HG02642 (cell line): Measurements from ENCODE around the gene SPRN.

Experiments used
- ATAC-seq: cut with Tn5 transposase; IDR thresholded peaks from one replicate; pipeline ENCODE4 v1.9.1; 2021; ENCODE audit warnings: mild to moderate bottlenecking; ENCODE audit not compliant: unreplicated experiment, poor library complexity

SPRN gene

GRCh38 chr10:133457100-133457841 is 32.8 kb upstream of the SPRN start:
- ATAC-seq = no peak

GRCh38 chr10:133456041-133456951 is 31.9 kb upstream of the SPRN start:
- no peak for ATAC-seq

GRCh38 chr10:133455611-133456031 is 31.2 kb upstream of the SPRN start:
- ATAC-seq = no peak

DNA sequence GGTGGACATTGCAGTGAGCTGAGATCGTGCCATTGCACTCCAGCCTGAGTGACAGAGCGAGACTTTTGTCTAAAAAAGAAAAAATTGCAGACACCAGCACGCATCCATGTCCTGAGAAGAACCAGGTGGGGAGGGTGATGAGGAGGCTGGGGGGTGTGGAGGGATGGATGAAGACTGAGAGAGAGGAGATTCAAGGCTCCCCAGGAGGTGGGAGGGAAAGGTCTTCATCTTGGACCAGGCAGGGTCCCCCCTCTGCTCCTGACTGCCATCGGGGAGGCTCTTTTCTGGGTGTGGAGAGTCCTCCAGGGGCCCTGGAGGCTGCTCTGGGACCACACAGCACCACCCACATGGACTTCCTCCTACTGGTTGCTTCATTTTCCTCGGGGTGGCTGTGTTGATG is 30.8 kb upstream of the SPRN start:
- ATAC-seq = no peak

DNA sequence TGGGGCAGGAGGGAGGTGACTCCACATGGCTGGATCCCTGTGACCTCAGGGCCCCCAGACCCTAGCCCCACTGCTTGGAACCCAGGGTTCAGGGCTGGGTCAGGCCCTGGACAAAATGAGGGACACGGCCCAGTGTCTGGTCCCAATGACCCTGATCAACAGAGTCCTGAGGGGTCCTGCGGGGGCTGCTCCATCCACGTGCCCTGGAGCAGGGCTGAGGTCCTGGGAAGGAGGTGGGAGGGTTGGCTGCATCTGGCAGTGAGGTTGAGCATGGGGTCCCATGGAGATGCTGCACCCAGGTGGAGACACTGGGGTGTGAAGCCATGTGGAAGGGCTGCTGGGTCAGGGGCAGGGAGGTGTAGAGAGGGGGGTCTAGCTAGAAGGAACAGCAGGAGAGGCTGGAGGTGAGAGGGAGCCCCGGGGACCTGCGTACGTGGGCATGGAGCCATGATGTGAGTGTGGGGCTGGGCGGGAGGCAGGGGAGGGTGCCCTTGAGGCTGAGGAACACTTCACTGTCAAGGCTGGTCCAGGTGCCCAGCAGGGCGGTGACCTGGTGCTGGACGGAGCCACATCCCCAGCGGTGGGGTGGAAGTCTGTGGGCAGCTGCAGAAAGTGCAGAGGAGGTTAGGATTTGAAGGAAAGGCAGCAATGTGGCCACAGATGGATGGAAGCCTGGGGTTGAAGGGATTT is 29.9 kb upstream of the SPRN start:
- ATAC-seq = no peak

- ATAC-seq = no peak
These were observed 29.2 kb upstream of the SPRN start, which contains the start of gene SCART1 for GRCh38 chr10:133453516-133454203. SCART1 (plus strand) TSS chr10:133453945; CDS start chr10:133453998, 53 bp downstream.

GRCh38 chr10:133452453-133452852 is 28.0 kb upstream of the SPRN start:
- ATAC-seq = no peak

DNA sequence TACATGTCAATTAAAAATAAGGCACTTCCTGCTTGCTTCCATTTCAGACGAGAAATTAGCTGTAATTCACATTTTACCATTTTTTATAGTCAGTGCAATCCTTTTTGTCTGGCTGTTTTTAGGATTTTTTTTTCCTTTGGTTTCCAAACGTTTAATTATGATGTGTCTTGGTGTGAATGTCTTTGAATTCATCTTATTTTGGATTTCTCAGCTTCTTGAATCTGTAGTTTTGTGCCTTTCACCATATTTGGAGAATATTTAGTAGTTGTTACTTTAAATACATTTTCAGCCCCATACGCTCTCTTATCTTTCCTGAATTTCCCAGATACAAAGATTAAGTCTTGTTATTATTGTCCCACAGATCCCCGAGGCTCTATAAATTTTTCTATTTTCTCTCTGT is 26.9 kb upstream of the SPRN start:
- ATAC-seq = no peak

- no peak for ATAC-seq
These were observed 23.7 kb upstream of the SPRN start for GRCh38 chr10:133448120-133448519.

DNA sequence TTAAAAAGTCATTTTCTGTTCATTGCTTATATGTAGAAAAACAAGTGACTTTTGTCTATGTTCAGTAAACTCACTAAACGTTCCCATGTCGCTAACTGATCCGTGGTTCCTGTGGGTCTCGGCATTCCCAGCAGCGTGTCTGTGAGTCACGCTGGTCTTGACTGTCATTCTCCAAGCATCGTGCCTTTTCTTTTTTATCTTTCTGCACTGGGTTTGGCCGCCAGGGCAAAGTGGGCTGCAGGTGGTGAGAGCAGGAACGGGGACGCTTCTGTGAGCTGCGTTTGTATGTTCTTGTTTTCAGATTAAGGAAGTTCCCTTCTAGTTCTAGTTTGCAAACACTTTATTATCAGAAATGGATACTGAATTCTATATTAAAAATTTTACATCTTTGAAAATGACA is 22.6 kb upstream of the SPRN start:
- ATAC-seq = no peak

- no peak for ATAC-seq
These were observed 21.6 kb upstream of the SPRN start for GRCh38 chr10:133445751-133446708.

DNA sequence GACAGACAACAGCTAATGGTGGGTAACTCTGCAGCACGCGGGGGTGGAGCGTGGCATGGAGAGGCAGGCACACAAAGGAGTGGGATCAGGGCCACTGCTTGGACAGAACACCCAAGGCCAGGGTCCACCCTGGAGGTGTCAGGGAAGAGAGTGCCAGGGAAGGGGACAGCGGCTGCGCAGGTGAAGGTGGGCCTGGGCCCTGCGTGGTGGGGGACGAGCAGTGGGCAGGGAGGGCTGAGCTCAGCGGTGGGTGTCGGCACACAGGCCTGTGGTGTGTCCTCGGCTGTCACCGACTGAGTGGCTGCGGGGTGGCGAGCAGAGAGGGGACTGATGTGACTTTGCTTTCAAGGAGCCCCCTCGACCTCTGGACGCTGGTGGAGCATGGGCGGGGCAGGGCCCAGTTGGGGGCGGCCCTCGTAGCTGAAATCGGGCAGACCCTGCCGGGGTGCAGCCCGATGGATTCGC is 20.9 kb upstream of the SPRN start:
- ATAC-seq = no peak

DNA sequence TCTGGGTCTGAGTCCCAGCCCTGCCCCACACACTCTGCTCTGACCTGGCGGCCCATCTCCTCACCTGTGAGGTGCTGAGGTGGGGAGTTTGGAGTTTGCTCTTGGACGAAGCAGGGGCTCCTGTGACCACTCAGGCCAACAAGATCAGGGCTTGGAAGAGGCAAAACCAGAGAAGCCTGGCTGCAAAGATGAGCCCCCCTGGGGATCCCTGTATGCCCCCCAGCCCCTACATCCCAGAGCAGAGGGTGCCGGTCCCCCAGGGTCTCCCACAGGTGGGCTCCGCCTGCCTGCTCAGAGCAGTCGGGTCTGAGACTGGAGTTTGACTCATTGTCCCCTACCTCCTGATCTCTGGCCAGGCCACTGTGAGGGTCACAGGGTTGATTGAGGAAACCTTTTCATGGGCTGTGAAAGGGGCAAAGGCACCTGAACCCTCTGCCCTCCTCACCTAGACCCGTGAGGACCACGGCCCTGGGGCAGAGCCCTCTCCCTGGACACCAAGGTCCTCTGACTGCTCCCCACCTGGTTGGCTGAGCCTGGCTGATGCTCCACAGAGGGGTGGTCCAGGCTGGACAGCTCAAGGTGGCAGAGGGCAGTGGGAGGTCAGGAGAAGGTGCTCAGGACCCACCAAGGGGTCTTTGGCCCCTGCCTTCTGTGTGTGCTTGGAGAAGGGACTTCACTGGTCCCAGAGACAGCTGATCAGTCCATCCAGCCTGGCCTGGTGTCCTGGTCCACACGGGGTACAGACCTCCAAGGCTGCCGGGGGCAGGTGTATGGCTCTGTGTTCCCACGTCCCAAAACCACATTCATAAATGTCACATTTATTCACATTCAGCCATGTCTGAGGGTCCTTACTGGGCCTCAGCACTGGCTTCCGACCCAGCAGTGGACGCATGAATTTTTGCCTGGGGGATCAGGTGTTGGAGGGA is 20.2 kb upstream of the SPRN start:
- no peak for ATAC-seq

DNA sequence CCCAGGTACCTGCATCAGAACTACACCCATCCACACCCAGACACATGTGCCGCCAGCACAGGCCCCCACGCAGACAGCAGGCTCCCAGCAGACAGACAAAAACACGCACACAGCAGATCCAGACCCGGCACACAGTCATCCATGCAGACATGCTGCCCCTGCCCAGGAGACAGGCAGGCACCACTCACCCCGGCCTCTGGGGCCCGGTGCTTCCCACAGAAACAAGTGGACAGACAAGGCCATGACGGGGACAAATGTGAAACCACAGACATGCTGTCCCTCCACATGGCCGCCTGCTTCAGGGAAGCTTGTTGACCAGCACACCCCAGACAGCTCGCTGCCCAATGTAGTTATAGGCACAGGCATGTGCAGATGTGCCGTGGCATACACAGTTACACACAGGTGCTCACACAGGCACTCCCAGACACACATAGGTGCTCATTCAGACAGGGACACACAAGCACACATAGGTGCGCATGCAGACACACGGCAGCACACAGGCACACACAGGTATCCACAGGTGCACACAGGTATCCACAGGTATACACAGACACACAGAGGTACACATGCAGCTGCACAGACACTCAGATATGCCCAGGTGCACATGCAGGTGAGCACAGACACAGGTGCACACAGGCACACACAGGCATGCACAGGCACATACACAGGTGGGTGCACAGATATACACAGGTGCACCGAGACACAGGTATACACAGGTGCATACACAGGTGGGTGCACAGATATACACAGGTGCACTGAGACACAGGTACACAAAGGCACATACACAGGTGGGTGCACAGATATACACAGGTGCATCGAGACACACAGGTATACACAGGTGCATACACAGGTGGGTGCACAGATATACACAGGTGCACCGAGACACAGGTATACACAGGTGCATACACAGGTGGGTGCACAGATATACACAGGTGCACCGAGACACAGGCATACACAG is 18.8 kb upstream of the SPRN start:
- ATAC-seq = no peak

DNA sequence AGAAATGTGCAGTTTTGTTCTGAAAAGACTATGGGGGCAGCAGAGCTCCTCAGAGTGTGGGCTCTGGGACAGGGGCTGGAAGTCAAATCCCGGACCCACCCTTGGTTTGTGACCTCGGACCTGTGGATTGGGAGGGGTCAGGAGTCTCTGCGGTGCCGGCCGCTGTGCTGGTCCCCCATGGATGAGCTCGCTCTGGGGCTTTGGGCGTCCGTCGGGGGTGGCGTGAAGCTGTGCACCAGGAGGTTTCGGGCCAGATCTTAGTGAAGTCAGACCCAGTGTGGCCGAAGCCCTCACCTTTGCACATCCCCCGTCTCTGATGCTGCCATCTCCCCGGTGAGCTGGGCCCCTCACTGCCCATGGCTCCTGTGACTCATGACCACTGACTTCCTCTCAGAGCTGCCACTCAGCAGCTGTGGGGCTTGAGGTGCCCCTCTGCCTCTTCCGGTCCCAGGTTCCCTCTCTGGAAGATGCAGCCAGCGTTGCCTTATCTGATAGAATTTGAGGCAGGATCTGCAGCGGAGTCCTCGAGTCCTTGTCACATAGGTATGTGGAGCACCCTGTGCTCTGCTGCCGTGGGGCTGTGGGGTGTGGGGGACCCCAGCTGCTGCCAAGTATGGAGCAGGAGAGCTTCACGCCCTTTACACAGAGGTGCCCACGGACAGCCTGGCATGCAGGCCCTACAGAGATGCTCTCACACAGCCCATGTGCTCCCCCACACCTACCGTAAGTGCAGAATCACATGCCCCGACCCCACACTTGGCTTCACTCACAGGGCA is 18.0 kb upstream of the SPRN start:
- no peak for ATAC-seq

DNA sequence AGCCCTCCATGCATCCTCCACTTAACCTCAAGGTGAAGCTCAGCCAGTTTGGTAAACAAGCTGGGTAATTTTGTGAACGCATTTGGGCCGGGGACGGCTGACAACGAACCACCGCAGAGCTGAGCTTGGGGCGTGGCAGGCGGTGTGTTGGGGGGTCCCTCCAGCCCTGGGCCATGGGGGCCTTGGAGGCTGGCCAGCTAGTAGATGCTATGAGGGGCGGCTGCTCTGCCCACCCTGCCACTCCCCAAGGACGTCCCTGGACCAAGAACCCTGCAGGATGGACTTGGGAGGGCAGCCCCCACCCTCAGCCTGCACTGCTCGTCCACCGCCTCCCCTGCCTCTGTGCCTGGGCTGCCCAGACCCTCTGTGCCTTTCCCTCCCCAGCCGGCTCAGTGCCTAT is 17.4 kb upstream of the SPRN start:
- ATAC-seq = no peak
